ENCODE data around the gene ACSF2. TPM values are rescaled to one million over a fixed set of nuclear protein-coding genes. Genes with fewer than 3 reads are reported as not detected.

Gene ACSF2
- total and polyA plus RNA-seq, 2 of the 13 experiments (the other 11 are each of a cell fraction or from before 2014, with no cell fraction given) = 87.3 to 109 TPM

GRCh38 chr17:50397111-50397918 is 28.7 kb upstream of the ACSF2 start, which contains the start of gene LRRC59 (continued):
- TF ChIP-seq EEA1 (CRISPR knock-in tag; IDR thresholded peaks at IDR 0.05; ENCODE audit: borderline replicate concordance) = peak; percentile 81; the same call in 1 of the 2 replicates
- TF ChIP-seq ZBTB37 (CRISPR knock-in tag; IDR thresholded peaks at IDR 0.05) = 0 out of 2 replicates have a peak, but pooled peaks have one; percentile 43
- TF ChIP-seq TAF1 (CRISPR knock-in tag; IDR thresholded peaks at IDR 0.05) = peak; percentile 99
- TF ChIP-seq ATF7-NPFF (CRISPR knock-in tag; IDR thresholded peaks at IDR 0.05; ENCODE audit: low read depth) = peak; percentile 100
- no peak for TF ChIP-seq NPAS2 (CRISPR knock-in tag; IDR thresholded peaks at IDR 0.05; ENCODE audit: borderline replicate concordance)
- TF ChIP-seq, protein P1, sequence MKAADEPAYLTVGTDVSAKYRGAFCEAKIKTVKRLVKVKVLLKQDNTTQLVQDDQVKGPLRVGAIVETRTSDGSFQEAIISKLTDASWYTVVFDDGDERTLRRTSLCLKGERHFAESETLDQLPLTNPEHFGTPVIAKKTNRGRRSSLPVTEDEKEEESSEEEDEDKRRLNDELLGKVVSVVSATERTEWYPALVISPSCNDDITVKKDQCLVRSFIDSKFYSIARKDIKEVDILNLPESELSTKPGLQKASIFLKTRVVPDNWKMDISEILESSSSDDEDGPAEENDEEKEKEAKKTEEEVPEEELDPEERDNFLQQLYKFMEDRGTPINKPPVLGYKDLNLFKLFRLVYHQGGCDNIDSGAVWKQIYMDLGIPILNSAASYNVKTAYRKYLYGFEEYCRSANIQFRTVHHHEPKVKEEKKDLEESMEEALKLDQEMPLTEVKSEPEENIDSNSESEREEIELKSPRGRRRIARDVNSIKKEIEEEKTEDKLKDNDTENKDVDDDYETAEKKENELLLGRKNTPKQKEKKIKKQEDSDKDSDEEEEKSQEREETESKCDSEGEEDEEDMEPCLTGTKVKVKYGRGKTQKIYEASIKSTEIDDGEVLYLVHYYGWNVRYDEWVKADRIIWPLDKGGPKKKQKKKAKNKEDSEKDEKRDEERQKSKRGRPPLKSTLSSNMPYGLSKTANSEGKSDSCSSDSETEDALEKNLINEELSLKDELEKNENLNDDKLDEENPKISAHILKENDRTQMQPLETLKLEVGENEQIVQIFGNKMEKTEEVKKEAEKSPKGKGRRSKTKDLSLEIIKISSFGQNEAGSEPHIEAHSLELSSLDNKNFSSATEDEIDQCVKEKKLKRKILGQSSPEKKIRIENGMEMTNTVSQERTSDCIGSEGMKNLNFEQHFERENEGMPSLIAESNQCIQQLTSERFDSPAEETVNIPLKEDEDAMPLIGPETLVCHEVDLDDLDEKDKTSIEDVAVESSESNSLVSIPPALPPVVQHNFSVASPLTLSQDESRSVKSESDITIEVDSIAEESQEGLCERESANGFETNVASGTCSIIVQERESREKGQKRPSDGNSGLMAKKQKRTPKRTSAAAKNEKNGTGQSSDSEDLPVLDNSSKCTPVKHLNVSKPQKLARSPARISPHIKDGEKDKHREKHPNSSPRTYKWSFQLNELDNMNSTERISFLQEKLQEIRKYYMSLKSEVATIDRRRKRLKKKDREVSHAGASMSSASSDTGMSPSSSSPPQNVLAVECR (CRISPR knock-in tag; IDR thresholded peaks at IDR 0.05; ENCODE audit: borderline replicate concordance) = peak; percentile 100
- 0 out of 2 replicates have a peak, but pooled peaks have one; percentile 10 for TF ChIP-seq ZSCAN20 (CRISPR knock-in tag; IDR thresholded peaks at IDR 0.05; ENCODE audit: borderline replicate concordance)
- TF ChIP-seq SMAD1 (CRISPR knock-in tag; IDR thresholded peaks at IDR 0.05; ENCODE audit: borderline replicate concordance, low read depth) = peak; percentile 93
- TF ChIP-seq DR1 (CRISPR knock-in tag; IDR thresholded peaks at IDR 0.05) = peak; percentile 96

Data from HepG2 (cell line).